ENCODE data around the gene NSUN3. TPM values are rescaled to one million over a fixed set of nuclear protein-coding genes. Genes with fewer than 3 reads are reported as not detected.

The NSUN3 gene
- total RNA-seq, 4 donors from 2014 or later = 6.6 to 16.0 (median 9.0) TPM

GRCh38 chr3:94046533-94046932, 16.3 kb upstream of the NSUN3 start:
- Histone ChIP-seq H3K27ac (no peak overlapping the region), H3K36me3 (peaks cover 0 to 33% (median 9%) of the 10 kb centered on the region in 3 donors), H3K27me3 (no peaks in the 10 kb centered on the region), H3K4me1 (no peaks in the 10 kb centered on the region), H3K9me3 (peaks cover 0 to 7% (median 0%) of the 10 kb centered on the region in 4 donors), H3K4me3 (no peak overlapping the region)
- TF ChIP-seq POLR2A (IDR thresholded peaks at IDR 0.05) = no peak
- TF ChIP-seq EP300 (IDR thresholded peaks at IDR 0.05) = no peak
- TF ChIP-seq, protein P1, sequence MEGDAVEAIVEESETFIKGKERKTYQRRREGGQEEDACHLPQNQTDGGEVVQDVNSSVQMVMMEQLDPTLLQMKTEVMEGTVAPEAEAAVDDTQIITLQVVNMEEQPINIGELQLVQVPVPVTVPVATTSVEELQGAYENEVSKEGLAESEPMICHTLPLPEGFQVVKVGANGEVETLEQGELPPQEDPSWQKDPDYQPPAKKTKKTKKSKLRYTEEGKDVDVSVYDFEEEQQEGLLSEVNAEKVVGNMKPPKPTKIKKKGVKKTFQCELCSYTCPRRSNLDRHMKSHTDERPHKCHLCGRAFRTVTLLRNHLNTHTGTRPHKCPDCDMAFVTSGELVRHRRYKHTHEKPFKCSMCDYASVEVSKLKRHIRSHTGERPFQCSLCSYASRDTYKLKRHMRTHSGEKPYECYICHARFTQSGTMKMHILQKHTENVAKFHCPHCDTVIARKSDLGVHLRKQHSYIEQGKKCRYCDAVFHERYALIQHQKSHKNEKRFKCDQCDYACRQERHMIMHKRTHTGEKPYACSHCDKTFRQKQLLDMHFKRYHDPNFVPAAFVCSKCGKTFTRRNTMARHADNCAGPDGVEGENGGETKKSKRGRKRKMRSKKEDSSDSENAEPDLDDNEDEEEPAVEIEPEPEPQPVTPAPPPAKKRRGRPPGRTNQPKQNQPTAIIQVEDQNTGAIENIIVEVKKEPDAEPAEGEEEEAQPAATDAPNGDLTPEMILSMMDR (IDR thresholded peaks at IDR 0.05) = no peak
- WGBS, 2 donors = 94 to 96% methylated on average over 2 of the region's 2 CpGs
- no peak for DNase-seq (ENCODE audit: low spot score in 2 of 2)

DNA sequence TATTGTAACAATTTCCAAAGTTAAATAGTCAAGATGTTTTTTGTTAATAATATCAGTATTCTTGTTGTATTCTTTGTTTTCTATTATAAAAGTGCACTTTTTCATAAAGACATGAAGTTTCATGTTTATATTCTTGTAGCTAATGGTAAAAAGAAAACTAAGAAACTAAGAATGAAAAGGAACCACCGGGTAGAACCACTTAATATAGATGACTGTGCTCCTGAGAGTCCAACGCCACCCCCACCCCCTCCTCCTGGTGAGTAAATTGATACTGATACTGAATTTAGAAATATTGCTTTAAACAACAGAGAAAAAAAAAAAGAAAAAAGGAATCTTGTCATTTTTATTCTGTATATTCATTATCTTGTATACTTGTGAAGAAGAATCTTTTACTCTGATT, 13.6 kb upstream of the NSUN3 start:
- H3K4me1 ChIP-seq = no peaks in the 10 kb centered on the region
- H3K4me3 ChIP-seq = no peak overlapping the region
- peaks cover 0 to 26% (median 4%) of the 10 kb centered on the region in 3 donors for H3K36me3 ChIP-seq
- H3K27ac ChIP-seq = no peak overlapping the region
- TF ChIP-seq, protein P1 (IDR thresholded peaks at IDR 0.05) = no peak
- 91 to 96% methylated on average over 2 of the region's 2 CpGs for WGBS, 2 donors
- H3K27me3 ChIP-seq = no peaks in the 10 kb centered on the region
- no peak for DNase-seq (ENCODE audit: low spot score in 2 of 2)
- peaks cover 0 to 2% (median 0%) of the 10 kb centered on the region in 4 donors for H3K9me3 ChIP-seq

DNA sequence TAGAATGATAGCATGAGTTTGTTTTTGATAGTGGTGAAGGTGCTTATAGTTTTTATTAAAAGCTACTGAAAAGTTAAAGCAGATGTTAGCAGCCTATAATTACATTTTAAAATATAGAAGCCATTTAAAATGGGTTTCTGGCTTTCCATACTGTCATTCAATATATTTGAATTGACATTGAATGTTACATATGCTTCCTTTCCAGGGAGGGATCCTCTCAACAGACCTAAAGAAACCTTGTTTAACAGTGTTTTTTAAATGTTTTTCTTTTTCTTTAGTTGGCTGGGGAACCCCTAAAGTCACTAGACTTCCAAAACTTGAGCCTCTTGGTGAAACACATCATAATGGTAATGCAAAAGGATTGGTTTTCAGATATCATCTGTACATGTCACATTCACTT, 12.3 kb upstream of the NSUN3 start:
- TF ChIP-seq POLR2A (IDR thresholded peaks at IDR 0.05) = no peak
- no peak for TF ChIP-seq EP300 (IDR thresholded peaks at IDR 0.05)
- TF ChIP-seq, protein P1 (IDR thresholded peaks at IDR 0.05) = no peak
- no peak for DNase-seq (ENCODE audit: low spot score in 2 of 2)
- Histone ChIP-seq H3K9me3 (no peaks in the 10 kb centered on the region), H3K36me3 (peaks cover 0 to 13% (median 0%) of the 10 kb centered on the region in 3 donors), H3K4me3 (no peak overlapping the region), H3K4me1 (no peaks in the 10 kb centered on the region), H3K27ac (no peak overlapping the region), H3K27me3 (no peaks in the 10 kb centered on the region)

DNA sequence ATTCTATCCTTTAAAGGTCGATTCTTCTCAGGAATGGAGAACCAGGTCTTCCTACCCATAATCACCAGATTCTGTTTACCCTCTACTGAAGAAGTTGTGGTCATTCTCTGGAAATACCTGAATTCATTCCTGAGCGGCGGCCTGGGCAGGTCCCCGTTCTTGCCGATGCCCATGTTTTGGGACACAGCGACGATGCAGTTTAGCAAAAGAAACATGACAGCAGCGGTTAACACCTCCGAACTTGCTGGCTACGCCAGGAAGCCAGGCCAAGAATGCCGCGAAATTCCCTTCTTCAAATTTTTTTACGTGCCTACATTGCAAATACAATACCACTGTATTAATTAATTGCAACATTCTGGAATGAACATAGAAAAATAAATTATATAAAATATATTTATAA, 1.6 kb upstream of the NSUN3 start:
- Histone ChIP-seq H3K27ac (no peak overlapping the region), H3K36me3 (peaks cover 0 to 28% (median 0%) of the 10 kb centered on the region in 3 donors), H3K27me3 (no peaks in the 10 kb centered on the region), H3K9me3 (no peaks in the 10 kb centered on the region), H3K4me1 (peaks cover 0 to 29% (median 14%) of the 10 kb centered on the region in 4 donors), H3K4me3 (no peak overlapping the region)
- no peak for DNase-seq (ENCODE audit: low spot score in 2 of 2)
- 97% methylated on average over 13 of the region's 13 CpGs for WGBS, 2 donors
- TF ChIP-seq EP300 (IDR thresholded peaks at IDR 0.05) = no peak
- TF ChIP-seq, protein P1 (IDR thresholded peaks at IDR 0.05) = no peak
- no peak for TF ChIP-seq POLR2A (IDR thresholded peaks at IDR 0.05)

- Histone ChIP-seq H3K4me1 (peaks cover 0 to 29% (median 14%) of the 10 kb centered on the region in 4 donors), H3K27me3 (no peaks in the 10 kb centered on the region), H3K27ac (peak overlapping the region in 3 of 4 donors; percentile 93 to 97 (median 94)), H3K36me3 (peaks cover 0 to 37% (median 0%) of the 10 kb centered on the region in 3 donors), H3K9me3 (no peaks in the 10 kb centered on the region), H3K4me3 (peak overlapping the region; percentile 53 to 78 (median 68))
- DNase-seq (ENCODE audit: low spot score in 2 of 2) = no peak
- 48 to 51% methylated on average over 17 of the region's 17 CpGs for WGBS, 2 donors
- TF ChIP-seq, protein P1 (IDR thresholded peaks at IDR 0.05) = no peak
- no peak for TF ChIP-seq EP300 (IDR thresholded peaks at IDR 0.05)
Measured at GRCh38 chr3:94063496-94064119, 747 bp downstream of the NSUN3 start.
